H9 (cell line): Measurements from ENCODE around the gene DLG5. TPM values are rescaled to one million over a fixed set of nuclear protein-coding genes. Genes with fewer than 3 reads are reported as not detected.

Source experiments
- DNase-seq: peaks from one replicate; pipeline ENCODE4 v3.0.0-alpha.2; 2017
- H2AFZ ChIP-seq: one replicate; pipeline ENCODE4 v1.6.1; 2013; ENCODE audit warnings: mild to moderate bottlenecking, low read length, control low read depth, moderate library complexity
- H2AK5ac ChIP-seq: 2 replicates; pipeline ENCODE4 v1.6.1; 2013; ENCODE audit warnings: low read length, control low read depth, mixed read lengths; ENCODE audit not compliant: insufficient read length
- H2BK120ac ChIP-seq: one replicate; pipeline ENCODE4 v1.6.1; 2013; ENCODE audit warnings: low read depth, mild to moderate bottlenecking, low read length, control low read depth, inconsistent platforms; ENCODE audit not compliant: poor library complexity, severe bottlenecking
- H2BK12ac ChIP-seq: 2 replicates; pipeline ENCODE4 v1.6.1; 2013; ENCODE audit warnings: low read length, control low read depth, mixed read lengths, low read depth; ENCODE audit not compliant: insufficient read length
- H2BK15ac ChIP-seq: 2 replicates; pipeline ENCODE4 v1.6.1; 2013; ENCODE audit warnings: low read depth, low read length, control low read depth
- H2BK20ac ChIP-seq: one replicate; pipeline ENCODE4 v1.6.1; 2013; ENCODE audit warnings: low read depth, mild to moderate bottlenecking, low read length, control low read depth, inconsistent platforms; ENCODE audit not compliant: poor library complexity, severe bottlenecking
- H2BK5ac ChIP-seq: 2 replicates; pipeline ENCODE4 v1.6.1; 2013; ENCODE audit warnings: low read length, control low read depth, mixed read lengths; ENCODE audit not compliant: insufficient read length
- H3K14ac ChIP-seq: 2 replicates; pipeline ENCODE4 v1.6.1; 2013; ENCODE audit warnings: low read length, control low read depth; ENCODE audit not compliant: insufficient read depth
- H3K18ac ChIP-seq: 2 replicates; pipeline ENCODE4 v1.6.1; 2013; ENCODE audit warnings: low read depth, mild to moderate bottlenecking, mixed read lengths, low read length, control low read depth; ENCODE audit not compliant: insufficient read length
- H3K23ac ChIP-seq: 2 replicates; pipeline ENCODE4 v1.6.1; 2013; ENCODE audit warnings: low read length, control low read depth, mixed read lengths, low read depth; ENCODE audit not compliant: insufficient read length
- H3K23me2 ChIP-seq: 2 replicates; pipeline ENCODE4 v1.6.1; 2013; ENCODE audit warnings: low read depth, mild to moderate bottlenecking, mixed read lengths, low read length, control low read depth; ENCODE audit not compliant: insufficient read length, poor library complexity, severe bottlenecking
- H3K27ac ChIP-seq: 2 replicates; pipeline ENCODE4 v1.5.1; 2013; ENCODE audit warnings: low read length, control low read depth, mixed read lengths, low read depth; ENCODE audit not compliant: insufficient read length
- H3K27me3 ChIP-seq: 2 replicates; pipeline ENCODE4 v1.6.1; 2013; ENCODE audit warnings: low read length, control low read depth, inconsistent platforms; ENCODE audit not compliant: insufficient read depth
- H3K4ac ChIP-seq: 2 replicates; pipeline ENCODE4 v1.6.1; 2013; ENCODE audit warnings: low read depth, mild to moderate bottlenecking, control low read depth, inconsistent platforms, low read length, moderate library complexity
- H3K4me1 ChIP-seq: 2 replicates; pipeline ENCODE4 v1.6.1; 2013; ENCODE audit warnings: low read length, control low read depth, inconsistent platforms; ENCODE audit not compliant: insufficient read depth
- H3K4me2 ChIP-seq: 2 replicates; pipeline ENCODE4 v1.6.1; 2013; ENCODE audit warnings: low read length, control low read depth, mixed read lengths; ENCODE audit not compliant: insufficient read length, insufficient read depth
- H3K56ac ChIP-seq: 2 replicates; pipeline ENCODE4 v1.6.1; 2013; ENCODE audit warnings: low read depth, mild to moderate bottlenecking, mixed read lengths, low read length, control low read depth; ENCODE audit not compliant: insufficient read length
- H3K79me1 ChIP-seq: 2 replicates; pipeline ENCODE4 v1.6.1; 2013; ENCODE audit warnings: low read depth, mild to moderate bottlenecking, moderate library complexity, low read length, control low read depth, inconsistent platforms; ENCODE audit not compliant: insufficient read depth, poor library complexity, severe bottlenecking
- H3K79me2 ChIP-seq: 2 replicates; pipeline ENCODE4 v1.6.1; 2013; ENCODE audit warnings: low read length, control low read depth, inconsistent platforms; ENCODE audit not compliant: insufficient read depth
- H3K9ac ChIP-seq: 2 replicates; pipeline ENCODE4 v1.6.1; 2013; ENCODE audit warnings: low read length, control low read depth, mixed read lengths; ENCODE audit not compliant: insufficient read length; ENCODE audit errors: extremely low read depth
- H3K9me3 ChIP-seq: one replicate; pipeline ENCODE4 v1.6.1; 2013; ENCODE audit warnings: low read depth, low read length, inconsistent platforms; ENCODE audit not compliant: control insufficient read depth
- H3T11ph ChIP-seq: one replicate; pipeline ENCODE4 v1.6.1; 2013; ENCODE audit warnings: mild to moderate bottlenecking, low read length, control low read depth, inconsistent platforms
- H4K20me1 ChIP-seq: one replicate; pipeline ENCODE4 v1.6.1; 2013; ENCODE audit not compliant: control insufficient read depth, insufficient read length, insufficient read depth
- H4K5ac ChIP-seq: 2 replicates; pipeline ENCODE4 v1.6.1; 2013; ENCODE audit warnings: low read depth, mild to moderate bottlenecking, mixed read lengths, low read length, control low read depth; ENCODE audit not compliant: insufficient read length
- H4K8ac ChIP-seq: replicated peaks from 2 replicates; pipeline ENCODE4 v1.6.1; 2013; ENCODE audit warnings: low read length, control low read depth, mixed read lengths, low read depth; ENCODE audit not compliant: insufficient read length
- H4K91ac ChIP-seq: 2 replicates; pipeline ENCODE4 v1.6.1; 2013; ENCODE audit warnings: low read depth, mild to moderate bottlenecking, moderate library complexity, mixed read lengths, low read length, control low read depth; ENCODE audit not compliant: insufficient read length
- H3K27ac Mint-ChIP-seq, 3 experiments: 2 replicates in 2 of 3; 3 replicates in 1 of 3; pipeline ENCODE4 v1.8.0; 2020 to 2021; ENCODE audit warnings: mixed read lengths in 3 of 3, mild to moderate bottlenecking in 1 of 3, moderate library complexity in 1 of 3
- H3K27me3 Mint-ChIP-seq: 2 replicates; pipeline ENCODE4 v1.8.0; 2021; ENCODE audit warnings: low read depth, mild to moderate bottlenecking, moderate library complexity, mixed read lengths
- H3K36me3 Mint-ChIP-seq, 3 experiments: 2 replicates in 2 of 3; 3 replicates in 1 of 3; pipeline ENCODE4 v1.8.0; 2020 to 2021; ENCODE audit warnings: low read depth in 3 of 3, mixed read lengths in 3 of 3; ENCODE audit not compliant: insufficient read depth in 1 of 3
- H3K4me1 Mint-ChIP-seq, 2 experiments: 2 replicates each; pipeline ENCODE4 v1.8.0; 2020; ENCODE audit warnings: mixed read lengths in 2 of 2
- H3K4me3 Mint-ChIP-seq, 2 experiments: 2 replicates in 1 of 2; 3 replicates in 1 of 2; pipeline ENCODE4 v1.8.0; 2020 to 2021; ENCODE audit warnings: mild to moderate bottlenecking in 2 of 2, mixed read lengths in 2 of 2, moderate library complexity in 1 of 2
- H3K9me3 Mint-ChIP-seq, 2 experiments: 2 replicates in 1 of 2; 3 replicates in 1 of 2; pipeline ENCODE4 v1.8.0; 2020; ENCODE audit warnings: mild to moderate bottlenecking in 2 of 2, mixed read lengths in 2 of 2, moderate library complexity in 1 of 2
- CTCF ChIP-seq: fragments of 200-600 bp; sonication (generic); conservative IDR thresholded peaks from 3 replicates; pipeline ENCODE4 v1.8.0; 2021; ENCODE audit warnings: antibody characterized with exemption, mild to moderate bottlenecking
- WGBS: extraction: QIAGEN DNeasy Blood & Tissue Kit; methylation state at CpG from one replicate; pipeline ENCODE4 v1.1.7; 2013; ENCODE audit warnings: missing lambda C conversion rate, low lambda C conversion rate, mixed read lengths; ENCODE audit not compliant: insufficient read length; ENCODE audit errors: extremely low coverage; 5-methylcytosine and 5-hydroxymethylcytosine counted together
- total RNA-seq: library from RNA; stranded (reverse); gene quantifications from 2 replicates; pipeline ENCODE4 v1.2.1, GENCODE V29; 2021

DLG5 gene
- total RNA-seq, 1 experiment from 2014 or later, result 67.4 TPM

- H3K9me3 ChIP-seq, result no peaks in the 10 kb centered on the region
- no peak overlapping the region for H3K56ac ChIP-seq
- no peak for DNase-seq
- no peaks in the 10 kb centered on the region for H3K79me2 ChIP-seq
- H3K4me3 Mint-ChIP-seq, result no peak overlapping the region
- no peak overlapping the region for H2BK15ac ChIP-seq
- H3K4me1 Mint-ChIP-seq, result no peaks in the 10 kb centered on the region
- no peak overlapping the region for H3K27ac Mint-ChIP-seq
- no peak overlapping the region for H3K9ac ChIP-seq
- no peak overlapping the region for H2BK20ac ChIP-seq
- no peak overlapping the region for H3K4me2 ChIP-seq
- no peak overlapping the region for H2BK12ac ChIP-seq
- no peak overlapping the region for H2BK5ac ChIP-seq
- H2AK5ac ChIP-seq, result no peak overlapping the region
- WGBS, result no CpG with 5 or more reads among the region's 6 CpGs
- H3K9me3 Mint-ChIP-seq, result no peaks in the 10 kb centered on the region
- no peak for TF ChIP-seq CTCF
- H2BK120ac ChIP-seq, result no peak overlapping the region
- H4K5ac ChIP-seq, result no peak overlapping the region
- no peaks in the 10 kb centered on the region for H3K4me1 ChIP-seq
- H4K91ac ChIP-seq, result no peak overlapping the region
- H2AFZ ChIP-seq, result no peak overlapping the region
- H3K23me2 ChIP-seq, result no peaks in the 10 kb centered on the region
- no peak overlapping the region for H3K4ac ChIP-seq
- no peak overlapping the region for H3K14ac ChIP-seq
- H3K27me3 ChIP-seq, result no peaks in the 10 kb centered on the region
- no peak overlapping the region for H3T11ph ChIP-seq
- H3K79me1 ChIP-seq, result no peaks in the 10 kb centered on the region
- no peak overlapping the region for H3K27ac ChIP-seq
- no peak overlapping the region for H4K8ac ChIP-seq
- H4K20me1 ChIP-seq, result no peaks in the 10 kb centered on the region
- no peaks in the 10 kb centered on the region for H3K27me3 Mint-ChIP-seq
- H3K23ac ChIP-seq, result no peak overlapping the region
- H3K36me3 Mint-ChIP-seq, result peaks cover 36 to 90% (median 79%) of the 10 kb centered on the region in 3 experiments
- H3K18ac ChIP-seq, result no peak overlapping the region
Measured at GRCh38 chr10:77812741-77813140, 113.8 kb downstream of the DLG5 start.
